ENCODE measurements around the gene SELENOK.
A peak's percentile ranks its signal among the peaks of the same experiment; 100 is the strongest.
"Not testable (repeated sequence)": the region's sequence is repeated elsewhere in the genome, so short reads cannot be mapped to it uniquely, and the experiment has no call there.

SELENOK gene

GRCh38 chr3:53891497-53892285 is at the start of gene SELENOK:
Gene SELENOK (minus strand): TSS chr3:53891859.
- DNase-seq: peak; percentile 96

DNA sequence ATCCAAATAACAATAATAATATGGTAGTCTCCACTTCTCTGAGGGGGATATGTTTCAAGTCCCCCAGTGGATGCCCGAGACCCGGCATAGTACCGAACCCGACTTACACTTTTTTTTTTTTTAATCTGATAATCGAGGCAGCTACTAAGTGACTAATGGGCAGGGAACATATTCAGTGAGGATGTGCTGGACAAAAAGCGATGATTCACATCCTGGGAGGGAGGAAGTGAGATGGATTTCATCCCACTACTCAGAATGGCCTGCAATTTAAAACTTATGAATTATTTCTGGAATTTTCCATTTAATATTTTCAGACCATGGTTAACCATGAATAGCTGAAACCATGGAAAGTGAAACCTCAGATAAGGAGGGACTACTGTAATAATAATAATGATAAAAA is 49.5 kb upstream of the SELENOK start:
- no peak for DNase-seq

DNA sequence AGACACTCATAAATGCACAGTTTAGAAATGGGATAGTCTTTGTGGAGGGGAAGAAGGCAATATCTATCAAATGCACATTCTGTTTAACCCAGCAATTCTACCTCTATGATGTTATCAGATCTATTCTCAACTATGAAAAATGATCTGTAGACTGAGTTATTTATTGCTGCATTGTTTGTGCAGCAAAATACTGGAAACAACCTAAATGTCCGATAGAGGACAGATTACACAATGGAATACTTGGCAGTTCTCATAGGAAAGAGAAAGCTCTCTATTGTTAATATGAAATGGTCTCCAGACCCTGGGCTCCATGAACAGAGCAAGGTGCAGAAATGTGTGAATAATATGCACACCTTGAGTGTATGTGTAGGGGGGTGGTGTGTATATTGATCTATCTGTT is 49.0 kb upstream of the SELENOK start:
- DNase-seq: no peak

GRCh38 chr3:53939813-53940212 is 48.2 kb upstream of the SELENOK start:
- no peak for DNase-seq

GRCh38 chr3:53939086-53939582 is 47.5 kb upstream of the SELENOK start:
- no peak for DNase-seq

- no peak for DNase-seq
Measured at GRCh38 chr3:53938645-53939044, 47.0 kb upstream of the SELENOK start.

GRCh38 chr3:53936347-53936746 is 44.7 kb upstream of the SELENOK start:
- DNase-seq: no peak

- DNase-seq: no peak
Measured at GRCh38 chr3:53935283-53935901, 43.7 kb upstream of the SELENOK start.

- DNase-seq: not testable (repeated sequence)
Measured at GRCh38 chr3:53927208-53927872, 35.7 kb upstream of the SELENOK start.

DNA sequence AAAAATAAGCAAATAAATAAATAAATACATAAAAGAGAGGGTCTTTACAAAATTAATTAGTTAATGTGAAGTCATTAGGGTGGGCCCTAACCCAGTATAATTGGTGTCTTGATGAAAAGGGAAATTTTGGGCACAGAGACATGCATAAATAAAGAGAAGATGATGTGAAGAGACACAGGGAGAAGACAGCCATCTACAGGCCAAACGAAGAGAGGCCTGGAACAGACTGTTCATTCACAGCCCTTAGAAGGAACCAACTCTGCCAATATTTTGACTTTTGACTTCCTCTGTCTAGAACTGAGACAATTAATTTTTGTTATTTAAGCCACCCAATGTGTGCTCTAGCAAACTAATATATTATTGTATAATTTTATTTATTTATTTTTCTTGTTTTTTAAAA is 29.6 kb upstream of the SELENOK start:
- no peak for DNase-seq

- DNase-seq: no peak
Measured at GRCh38 chr3:53919741-53920140, 28.1 kb upstream of the SELENOK start.

- DNase-seq: no peak
Measured at GRCh38 chr3:53913401-53913800, 21.7 kb upstream of the SELENOK start.

DNA sequence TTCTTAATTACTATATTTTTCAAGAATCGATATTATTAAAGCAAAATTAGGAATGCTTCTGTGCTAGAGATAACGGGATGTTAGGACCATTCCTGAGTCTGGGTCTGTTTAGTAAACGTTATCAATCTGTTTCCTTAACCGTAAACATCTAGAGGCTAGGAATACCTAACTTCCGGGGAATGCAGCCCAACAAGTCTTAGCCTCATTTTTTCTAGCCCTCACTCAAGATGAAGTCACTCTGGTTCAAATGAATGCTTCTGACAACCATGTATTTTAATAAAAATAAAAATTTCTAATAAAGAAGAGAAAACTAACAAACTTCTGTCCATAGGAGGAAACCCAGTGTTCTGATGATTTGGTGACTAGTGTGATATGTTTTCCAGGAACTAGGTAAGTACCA is 11.1 kb upstream of the SELENOK start:
- DNase-seq: no peak

DNA sequence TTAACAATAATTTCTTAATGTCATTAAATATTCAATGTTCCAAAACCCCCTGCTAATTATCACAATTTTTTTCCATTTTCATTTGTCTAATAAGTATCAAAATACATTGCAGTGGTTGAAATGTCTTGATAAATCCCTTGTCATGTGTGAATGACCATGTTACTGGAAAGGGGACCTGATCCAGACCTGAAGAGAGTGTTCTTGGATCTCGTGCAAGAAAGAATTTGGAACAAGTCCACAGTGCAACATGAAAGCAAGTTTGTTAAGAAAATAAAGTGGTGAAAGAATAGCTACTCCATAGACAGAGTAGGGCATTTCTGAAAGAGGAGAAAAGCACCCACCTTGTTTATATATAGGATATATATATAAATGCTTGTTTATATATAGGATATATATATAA is 10.4 kb upstream of the SELENOK start:
- DNase-seq: no peak

DNA sequence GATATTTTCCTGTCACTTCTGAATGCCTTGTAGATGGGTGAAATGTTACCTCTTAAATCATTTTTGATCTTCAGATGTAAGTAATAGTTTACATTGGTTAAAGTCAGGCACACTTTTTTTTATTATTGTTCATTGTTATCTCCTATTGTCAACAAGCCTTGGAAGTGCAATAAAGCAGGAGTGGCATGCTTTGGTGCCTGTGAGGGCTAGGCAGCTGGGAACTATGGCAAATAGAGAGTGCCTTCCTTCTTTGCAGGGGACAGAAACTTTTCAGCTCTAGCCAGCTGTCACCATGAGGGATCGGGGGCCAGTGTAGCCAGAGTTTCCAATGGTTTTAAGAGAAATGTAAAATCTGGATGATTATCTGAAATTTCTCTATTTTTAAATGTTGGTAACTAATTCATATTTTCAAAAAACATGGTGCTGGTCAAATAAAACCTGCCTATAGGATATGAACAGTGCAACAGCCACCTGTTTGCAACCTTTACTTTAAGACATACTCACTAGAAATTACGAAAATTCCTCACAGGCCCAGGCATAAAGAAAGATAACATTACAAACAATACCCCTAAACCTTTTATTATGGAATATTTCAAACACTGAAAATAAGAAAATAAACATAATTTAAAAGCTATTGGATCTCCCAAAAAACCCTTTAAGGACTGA is 9.1 kb upstream of the SELENOK start:
- no peak for DNase-seq

DNA sequence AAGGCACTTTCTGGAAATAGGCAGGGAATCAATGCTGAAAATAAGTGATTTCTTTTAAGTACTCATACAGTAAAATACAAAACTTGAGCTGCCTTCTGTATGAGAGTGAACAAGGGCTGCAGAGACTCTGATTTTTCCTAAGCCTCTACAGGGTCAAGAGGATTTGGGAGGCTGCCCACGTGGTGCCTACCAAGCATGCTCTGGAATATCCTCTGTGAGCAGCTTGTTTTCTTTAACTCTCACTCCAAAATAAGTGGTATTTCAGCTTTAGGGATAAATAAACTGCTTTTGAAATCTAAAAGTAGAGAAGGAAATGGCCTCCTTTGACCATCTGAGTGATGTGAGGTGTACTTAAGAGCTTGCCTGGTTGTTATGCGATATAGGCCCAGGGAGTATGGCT is 8.1 kb upstream of the SELENOK start:
- DNase-seq: no peak

DNA sequence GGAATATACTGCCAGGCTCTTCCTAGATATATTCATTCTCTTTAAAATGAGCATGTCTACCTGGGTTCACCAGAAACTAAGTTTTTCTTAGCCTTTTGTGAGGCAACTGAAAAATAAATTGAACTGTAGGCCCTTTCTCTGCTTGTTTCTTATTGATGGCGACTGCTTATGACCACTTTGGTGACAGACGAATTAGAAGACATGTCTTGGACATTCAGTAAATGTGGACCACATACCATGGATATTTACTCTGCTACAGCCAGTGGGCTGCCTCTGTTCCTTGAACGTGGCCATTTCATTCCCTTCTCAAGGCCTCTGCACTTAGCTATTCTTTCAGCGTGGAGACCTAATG is 603 bp upstream of the SELENOK start:
- DNase-seq: no peak

DNA sequence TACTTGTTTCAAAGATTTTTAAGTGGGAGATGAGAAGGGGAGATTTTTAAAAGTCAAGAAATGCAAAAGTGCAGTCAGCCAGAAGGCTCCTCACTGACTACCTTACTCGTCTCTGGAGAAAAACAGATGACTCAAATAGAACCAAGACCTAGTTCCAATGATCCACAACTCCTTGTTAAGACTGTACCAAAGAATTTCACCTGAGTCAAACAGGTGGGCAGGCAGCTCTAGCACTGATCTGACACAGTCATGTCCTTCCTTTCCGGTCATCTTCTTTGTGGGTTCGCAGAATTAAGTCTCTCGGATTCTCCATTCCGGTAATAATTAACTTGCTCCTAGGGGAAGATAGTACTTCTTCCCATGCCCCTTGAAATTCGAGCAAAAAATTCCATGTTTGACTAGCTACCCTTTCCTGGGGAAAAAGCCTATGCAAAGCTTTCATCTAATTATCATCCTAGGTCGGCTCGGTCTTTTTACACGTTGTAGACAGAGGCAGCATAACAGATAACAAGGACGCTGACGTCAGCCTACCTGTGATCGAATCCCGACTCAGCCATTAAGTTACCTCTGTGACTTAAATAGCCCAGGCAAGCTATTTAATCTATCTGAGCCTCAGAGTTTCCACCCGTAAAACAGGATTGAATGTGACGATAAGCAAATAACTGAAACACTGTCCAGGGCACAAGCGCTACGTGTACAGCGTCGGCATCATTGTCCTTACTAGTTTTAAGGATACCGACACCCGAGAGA is 758 bp downstream of the SELENOK start:
- no peak for DNase-seq

DNA sequence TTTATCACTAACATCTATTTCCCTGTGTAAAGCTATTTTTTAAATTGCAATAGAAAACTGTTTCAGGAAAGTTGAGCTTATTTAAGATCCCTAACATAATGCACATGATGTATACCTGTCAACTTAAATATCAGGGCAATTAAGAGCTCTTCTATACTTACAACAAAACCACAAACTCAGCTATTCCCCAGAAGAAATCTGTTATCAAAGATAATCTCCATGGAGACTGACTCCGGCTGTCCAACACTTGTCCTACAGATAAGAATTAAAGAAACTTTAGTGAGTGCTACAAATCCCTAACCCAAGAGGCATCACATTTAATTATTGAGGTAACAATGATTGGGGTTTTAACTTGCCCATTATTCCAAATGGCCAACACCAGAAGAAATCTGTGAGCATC is 3.4 kb downstream of the SELENOK start:
- DNase-seq: no peak

- DNase-seq: no peak
Measured at GRCh38 chr3:53887446-53887845, 4.2 kb downstream of the SELENOK start.

- no peak for DNase-seq
Measured at GRCh38 chr3:53885239-53885638, 6.4 kb downstream of the SELENOK start.

DNA sequence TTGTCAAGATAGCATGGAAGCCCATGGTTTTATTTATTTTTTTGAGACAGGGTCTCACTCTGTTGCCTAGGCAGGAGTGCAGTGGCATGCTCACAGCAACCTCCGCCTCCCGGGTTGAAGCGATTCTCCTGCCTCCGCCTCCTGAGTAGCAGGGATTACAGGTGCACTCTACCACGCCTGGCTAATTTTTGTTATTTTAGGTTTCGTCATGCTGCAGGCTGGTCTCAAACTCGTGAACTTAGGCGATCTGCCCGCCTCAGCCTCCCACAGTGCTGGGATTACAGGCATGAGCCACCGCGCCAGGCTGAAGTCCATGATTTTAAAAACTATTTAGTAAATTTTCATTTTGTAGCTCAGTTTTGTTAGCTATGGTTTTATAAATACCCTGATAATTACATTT is 7.0 kb downstream of the SELENOK start:
- no peak for DNase-seq

DNA sequence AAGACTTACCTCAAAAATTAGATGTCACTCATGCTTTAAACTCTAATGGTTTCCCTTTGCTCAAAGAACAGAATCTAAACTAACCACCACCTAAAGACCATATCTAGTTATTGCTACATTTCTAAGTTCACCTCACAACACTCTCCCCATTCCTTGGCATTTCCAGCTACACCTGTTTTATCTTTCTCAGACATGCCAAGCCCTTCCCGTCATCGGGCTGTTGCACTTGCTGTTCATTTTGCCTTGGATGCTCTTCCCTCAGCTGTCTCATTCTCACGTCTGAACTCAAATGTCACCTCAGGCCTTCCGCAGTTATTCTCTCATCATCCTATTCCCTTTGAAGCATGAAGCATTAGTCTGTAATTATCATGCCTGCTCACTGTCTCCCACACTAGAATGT is 8.7 kb downstream of the SELENOK start:
- DNase-seq: no peak

All from activated CD8-positive, alpha-beta memory T cell treated with anti-CD3 and anti-CD28 coated beads for 24 hours (primary cell).